ENCODE results near the gene NDFIP2.

DNA sequence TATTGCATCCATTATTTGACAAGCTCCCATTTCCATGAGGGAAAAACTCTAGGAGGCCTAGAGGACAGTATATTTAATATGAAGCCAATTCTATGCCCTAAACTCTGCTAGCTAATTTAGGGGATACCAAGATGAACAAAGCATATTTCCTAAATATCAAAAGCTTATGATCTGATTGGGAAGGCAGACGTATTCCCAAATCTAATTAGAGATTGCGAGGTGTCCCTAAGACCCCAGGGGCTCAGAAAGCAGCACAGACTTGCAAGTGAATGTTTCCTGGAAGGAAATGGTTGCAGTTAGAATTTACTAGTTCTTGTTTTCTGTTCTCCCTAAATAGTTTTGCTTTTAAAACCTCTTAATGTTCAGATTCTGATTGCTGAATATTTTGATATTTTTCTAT lies 30.7 kb downstream of the NDFIP2 start:
- TF ChIP-seq CTCF (conservative IDR thresholded peaks at IDR 0.05; ENCODE audit: low read length) (no peak), EZH2phosphoT487 (IDR thresholded peaks at IDR 0.05; ENCODE audit: borderline replicate concordance, low read depth, low read length) (no peak)

Data from OCI-LY7 (cell line).